ENCODE results near the gene MRPS21.

DNA sequence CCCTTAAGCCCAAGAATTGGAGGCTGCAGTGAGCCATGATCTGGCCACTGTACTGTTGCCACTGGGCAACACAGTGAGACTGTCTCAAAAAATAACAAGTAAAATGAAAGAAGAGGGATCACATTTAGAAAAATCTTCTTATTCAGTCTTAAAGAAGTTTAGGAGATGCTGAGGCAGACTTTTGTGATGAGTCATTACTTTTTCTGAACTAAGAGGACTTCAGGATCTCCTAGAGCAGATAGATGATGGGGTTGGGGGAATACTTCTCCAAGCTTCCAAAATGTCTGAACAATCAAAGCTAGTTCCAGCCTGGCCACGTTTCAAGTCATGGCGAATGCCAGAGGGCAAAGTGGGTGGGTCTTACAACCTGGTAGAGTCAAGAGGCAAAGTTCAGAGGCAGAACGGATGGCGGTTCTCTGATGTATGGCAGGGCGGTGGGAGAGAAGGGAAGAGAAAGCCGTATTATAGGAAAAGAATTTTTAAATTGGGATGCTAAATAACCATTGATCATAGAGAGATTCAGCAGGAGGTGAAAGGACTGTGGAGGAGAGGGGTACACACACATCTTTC, 13.4 kb upstream of the MRPS21 start:
- TF ChIP-seq CTCF (conservative IDR thresholded peaks at IDR 0.05 in 1 of 2, IDR thresholded peaks at IDR 0.05 in 1 of 2; ENCODE audit: extremely low read depth in 1 of 2, insufficient read depth in 1 of 2, low read depth in 1 of 2, low read length in 2 of 2) (no peak), EZH2 (IDR thresholded peaks at IDR 0.05; ENCODE audit: borderline replicate concordance, low read length) (no peak)

Measured in mammary epithelial cell (primary cell).